ENCODE data around the gene HAGH.
"Not testable (repeated sequence)": the region's sequence is repeated elsewhere in the genome, so short reads cannot be mapped to it uniquely, and the experiment has no call there.

- not testable (repeated sequence) for TF ChIP-seq POLR2A, CTCF (IDR thresholded peaks at IDR 0.05)
Measured at GRCh38 chr16:1876066-1876465, 49.4 kb upstream of the HAGH start.
